H1 (cell line): ENCODE measurements around the gene MAML3. TPM values are rescaled to one million over a fixed set of nuclear protein-coding genes. Genes with fewer than 3 reads are reported as not detected.

Experiments
- CTCF ChIA-PET: fragments of 300-600 bp; sonication (Branson Sonifier 250); formaldehyde crosslinking; loops from one replicate; lab custom pipeline; 2021; ENCODE audit not compliant: partially characterized antibody; lab: Charles Lee
- POLR2A ChIA-PET: fragments of 300-600 bp; sonication (Branson Sonifier 250); formaldehyde crosslinking; loops from one replicate; lab custom pipeline; 2021; ENCODE audit warnings: inconsistent platforms; ENCODE audit not compliant: partially characterized antibody; lab: Charles Lee
- DNase-seq, 2 experiments: peaks; one replicate each; pipeline versions ENCODE4 v3.0.0 to v3.0.0-alpha.2; 2010 to 2022; ENCODE audit warnings: low spot score in 2 of 2, low read depth in 1 of 2, mixed read lengths in 1 of 2
- FAIRE-seq: peaks from 2 replicates; lab custom pipeline; 2011; peaks lifted over from hg19 to GRCh38; lab: Jason Lieb, UNC
- H2AFZ ChIP-seq: 2 replicates; pipeline ENCODE4 v1.8.1; 2012; ENCODE audit warnings: low read length, inconsistent platforms
- H2AK5ac ChIP-seq: 2 replicates; pipeline ENCODE4 v1.6.1; 2013; ENCODE audit warnings: low read depth, low read length
- H2BK120ac ChIP-seq: replicated peaks from 2 replicates; pipeline ENCODE3; 2013; ENCODE audit warnings: low read depth, low read length, inconsistent platforms
- H2BK12ac ChIP-seq: 2 replicates; pipeline ENCODE4 v1.6.1; 2013; ENCODE audit warnings: low read depth, low read length
- H2BK15ac ChIP-seq: 2 replicates; pipeline ENCODE4 v1.6.1; 2013; ENCODE audit warnings: low read length
- H2BK20ac ChIP-seq: 2 replicates; pipeline ENCODE4 v1.6.1; 2013; ENCODE audit warnings: low read length
- H2BK5ac ChIP-seq: 2 replicates; pipeline ENCODE4 v1.6.1; 2013; ENCODE audit warnings: low read depth, low read length
- H3K14ac ChIP-seq: 2 replicates; pipeline ENCODE4 v1.6.1; 2013; ENCODE audit warnings: inconsistent platforms; ENCODE audit not compliant: insufficient read length
- H3K18ac ChIP-seq: 2 replicates; pipeline ENCODE4 v1.6.1; 2013; ENCODE audit warnings: low read length; ENCODE audit errors: extremely low read depth
- H3K23ac ChIP-seq: 2 replicates; pipeline ENCODE4 v1.6.1; 2013; ENCODE audit warnings: inconsistent platforms; ENCODE audit not compliant: insufficient read length
- H3K23me2 ChIP-seq: 2 replicates; pipeline ENCODE4 v1.6.1; 2013; ENCODE audit warnings: low read depth, low read length
- H3K27ac ChIP-seq: 2 replicates; pipeline ENCODE4 v1.6.1; 2011; ENCODE audit warnings: low read depth, low read length, inconsistent platforms
- H3K27me3 ChIP-seq, 4 experiments: replicated peaks in 1 of 4; 1 replicate in 1 of 4; 2 replicates in 3 of 4; pipeline versions ENCODE4 v1.6.1 to v1.8.1; 2011 to 2013; ENCODE audit warnings: low read length in 3 of 4, mild to moderate bottlenecking in 3 of 4, inconsistent platforms in 2 of 4, mixed read lengths in 2 of 4, moderate library complexity in 1 of 4; ENCODE audit not compliant: control insufficient read depth in 3 of 4, insufficient read depth in 3 of 4; ENCODE audit errors: extremely low read depth in 1 of 4
- H3K36me3 ChIP-seq, 4 experiments: 2 replicates each; pipeline versions ENCODE4 v1.6.1 to v1.8.1; 2011 to 2013; ENCODE audit warnings: mild to moderate bottlenecking in 4 of 4, low read length in 3 of 4, moderate library complexity in 2 of 4, control low read depth in 1 of 4, inconsistent platforms in 1 of 4; ENCODE audit not compliant: insufficient read depth in 4 of 4, control insufficient read depth in 2 of 4
- H3K4ac ChIP-seq: replicated peaks from 2 replicates; pipeline ENCODE3; 2013; ENCODE audit warnings: low read length, low read depth, mixed read lengths, inconsistent platforms; ENCODE audit not compliant: insufficient read length
- H3K4me1 ChIP-seq, 4 experiments: replicated peaks in 1 of 4; 1 replicate in 1 of 4; 2 replicates in 3 of 4; pipeline versions ENCODE4 v1.6.1 to v1.8.1; 2011 to 2013; ENCODE audit warnings: low read length in 3 of 4, inconsistent platforms in 2 of 4, mixed read lengths in 1 of 4; ENCODE audit not compliant: insufficient read depth in 4 of 4, control insufficient read depth in 3 of 4
- H3K4me2 ChIP-seq, 2 experiments: 2 replicates each; pipeline versions ENCODE4 v1.6.1 to v1.8.1; 2011 to 2013; ENCODE audit warnings: low read depth in 2 of 2, low read length in 2 of 2, control low read depth in 1 of 2, inconsistent platforms in 1 of 2, mild to moderate bottlenecking in 1 of 2; ENCODE audit not compliant: insufficient read depth in 1 of 2
- H3K4me3 ChIP-seq, 4 experiments: fragments of 200-600, 300-600 bp in 1 of 4; sonication (generic), shearing (Covaris generic), sonication (Bioruptor Twin) in 1 of 4; 2 replicates each; pipeline versions ENCODE4 v1.5.1 to v1.8.1; 2011 to 2016; ENCODE audit warnings: low read length in 4 of 4, low read depth in 3 of 4, control low read depth in 2 of 4, inconsistent platforms in 2 of 4, mild to moderate bottlenecking in 2 of 4, mixed read lengths in 1 of 4, moderate library complexity in 1 of 4; ENCODE audit not compliant: insufficient read depth in 2 of 4; ENCODE audit errors: extremely low read depth in 1 of 4
- H3K56ac ChIP-seq: replicated peaks from 2 replicates; pipeline ENCODE3; 2013; ENCODE audit warnings: low read depth, mild to moderate bottlenecking, mixed read lengths, low read length, inconsistent platforms; ENCODE audit not compliant: insufficient read length
- H3K79me1 ChIP-seq: 2 replicates; pipeline ENCODE4 v1.6.1; 2013; ENCODE audit warnings: low read depth, low read length, control low read depth
- H3K79me2 ChIP-seq, 2 experiments: 2 replicates each; pipeline versions ENCODE4 v1.6.1 to v1.8.1; 2012 to 2013; ENCODE audit warnings: low read length in 2 of 2, mild to moderate bottlenecking in 2 of 2, inconsistent platforms in 1 of 2; ENCODE audit not compliant: insufficient read depth in 2 of 2, control insufficient read depth in 1 of 2
- H3K9ac ChIP-seq, 4 experiments: replicated peaks in 1 of 4; 1 replicate in 1 of 4; 2 replicates in 3 of 4; pipeline versions ENCODE4 v1.6.1 to v1.8.1; 2011 to 2013; ENCODE audit warnings: low read depth in 3 of 4, low read length in 3 of 4, control low read depth in 2 of 4, mild to moderate bottlenecking in 2 of 4, moderate library complexity in 2 of 4, inconsistent platforms in 1 of 4; ENCODE audit errors: extremely low read depth in 1 of 4
- H3K9me3 ChIP-seq, 2 experiments: 2 replicates each; pipeline versions ENCODE4 v1.6.1 to v1.8.1; 2012 to 2013; ENCODE audit warnings: mild to moderate bottlenecking in 2 of 2, moderate library complexity in 2 of 2, control low read depth in 1 of 2, inconsistent platforms in 1 of 2, low read depth in 1 of 2, low read length in 1 of 2, mixed read lengths in 1 of 2; ENCODE audit not compliant: insufficient read depth in 2 of 2
- H4K20me1 ChIP-seq, 2 experiments: replicated peaks in 1 of 2; 2 replicates each; pipeline versions ENCODE3 to v1.8.1; 2011 to 2013; ENCODE audit warnings: inconsistent platforms in 2 of 2, low read length in 2 of 2, mild to moderate bottlenecking in 1 of 2; ENCODE audit not compliant: insufficient read depth in 2 of 2, control insufficient read depth in 1 of 2
- H4K5ac ChIP-seq: 2 replicates; pipeline ENCODE4 v1.6.1; 2013; ENCODE audit warnings: low read length, low read depth, mixed read lengths, inconsistent platforms; ENCODE audit not compliant: insufficient read length
- H4K8ac ChIP-seq: 2 replicates; pipeline ENCODE4 v1.8.0; 2013; ENCODE audit warnings: mild to moderate bottlenecking, moderate library complexity, low read length, inconsistent platforms; ENCODE audit not compliant: insufficient read depth; ENCODE audit errors: extremely low read depth
- H4K91ac ChIP-seq: replicated peaks from 2 replicates; pipeline ENCODE3; 2013; ENCODE audit warnings: low read length, mixed read lengths, inconsistent platforms; ENCODE audit not compliant: insufficient read length
- EP300 ChIP-seq, 2 experiments: IDR thresholded peaks; 1 replicate in 1 of 2; 2 replicates in 1 of 2; pipeline ENCODE4 v1.6.1; 2011 to 2012; ENCODE audit warnings: low read depth in 2 of 2, low read length in 2 of 2, mild to moderate bottlenecking in 2 of 2, borderline replicate concordance in 1 of 2, inconsistent platforms in 1 of 2, moderate library complexity in 1 of 2
- HDAC6 ChIP-seq: IDR thresholded peaks from one replicate; pipeline ENCODE4 v1.7.1; 2012; ENCODE audit warnings: low read depth, mild to moderate bottlenecking, inconsistent platforms, low read length, moderate library complexity
- POU5F1 ChIP-seq: IDR thresholded peaks from 2 replicates; pipeline ENCODE4 v1.6.1; 2011; ENCODE audit warnings: low read depth, mild to moderate bottlenecking, low read length, moderate library complexity
- RAD21 ChIP-seq, 2 experiments: IDR thresholded peaks in 1 of 2; conservative IDR thresholded peaks in 1 of 2; 2 replicates each; pipeline ENCODE4 v1.6.1; 2011; ENCODE audit warnings: low read depth in 2 of 2, low read length in 2 of 2, improper control_type of control experiment in 1 of 2, inconsistent platforms in 1 of 2, mild to moderate bottlenecking in 1 of 2, moderate library complexity in 1 of 2
- SIX5 ChIP-seq: IDR thresholded peaks from 2 replicates; pipeline ENCODE4 v1.6.1; 2011; ENCODE audit warnings: mild to moderate bottlenecking, low read depth, low read length
- SP2 ChIP-seq: IDR thresholded peaks from 2 replicates; pipeline ENCODE4 v1.6.1; 2012; ENCODE audit warnings: mild to moderate bottlenecking, low read length, inconsistent platforms
- YY1 ChIP-seq: IDR thresholded peaks from 2 replicates; pipeline ENCODE4 v1.6.1; 2011; ENCODE audit warnings: low read depth, mild to moderate bottlenecking, low read length
- WGBS, 2 experiments: shearing (Covaris generic) in 1 of 2; methylation state at CpG; one replicate each; pipeline versions ENCODE4 v1.1.6 to v1.1.7; 2013 to 2015; ENCODE audit warnings: low lambda C conversion rate in 2 of 2, mixed read lengths in 2 of 2, inconsistent platforms in 1 of 2, low coverage in 1 of 2, missing lambda C conversion rate in 1 of 2; ENCODE audit not compliant: insufficient replicate concordance in 2 of 2, insufficient coverage in 1 of 2, insufficient read length in 1 of 2; ENCODE audit errors: extremely low coverage in 1 of 2, missing lambda C conversion rate in 1 of 2; 5-methylcytosine and 5-hydroxymethylcytosine counted together
- polyA plus RNA-seq, 7 experiments: library from polyadenylated mRNA; depleted of rRNA in 3 of 7; stranded (reverse) in 5 of 7; unstranded in 2 of 7; fragments of >200 nt in 5 of 7; fragments of 200-250 nt in 2 of 7; gene quantifications; 1 replicate in 5 of 7; 2 replicates in 1 of 7; 4 replicates in 1 of 7; pipeline versions ENCODE4 v1.2.1 to v1.2.3, GENCODE V29; 2011 to 2013; ENCODE audit warnings: missing spikeins in 2 of 7, mixed read lengths in 2 of 7
- total RNA-seq: library from RNA; stranded (reverse); fragmentation: NEBNext Ultra II Directional; extraction: Animal tissue kit (Norgen Biotek cat#: 25700); gene quantifications from 2 replicates; pipeline ENCODE4 v1.2.1, GENCODE V29; 2021

MAML3 gene
- total and polyA plus RNA-seq, 2 of the 8 experiments (the other 6 are each of a cell fraction or from before 2014, with no cell fraction given), result 2.1 to 5.7 TPM

GRCh38 chr4:139823345-139823744 lies 330.6 kb downstream of the MAML3 start:
- WGBS, 2 experiments, result 85% methylated on average over 4 of the region's 4 CpGs; no CpG with 5 or more reads in 1 of the 2 experiments

More at GRCh38 chr4:139823345-139823744, 330.6 kb downstream of the MAML3 start:
- no peak overlapping the region for H2BK120ac ChIP-seq
- no peaks in the 10 kb centered on the region for H3K23me2 ChIP-seq
- H3K27ac ChIP-seq, result no peak overlapping the region
- peak overlapping the region; percentile 94 for H2BK12ac ChIP-seq
- DNase-seq (no peak), FAIRE-seq (no peak)
- no peak overlapping the region for H3K9ac ChIP-seq
- H3K4me1 ChIP-seq, result peaks cover 4 to 29% (median 27%) of the 10 kb centered on the region in 4 experiments
- H2AK5ac ChIP-seq, result no peak overlapping the region
- no peak overlapping the region for H2AFZ ChIP-seq
- no peak overlapping the region for H4K8ac ChIP-seq
- no peak overlapping the region for H3K56ac ChIP-seq
- no peaks in the 10 kb centered on the region for H3K27me3 ChIP-seq
- H4K5ac ChIP-seq, result no peak overlapping the region
- no peak overlapping the region for H3K14ac ChIP-seq
- ChIA-PET POLR2A (interaction anchor here (1.6 kb wide), 1 partner anchor 9 kb away, joined by 3 read pairs; no protein-coding TSS in a partner anchor), CTCF (interaction anchor here (1.3 to 1.6 kb wide), 3 partner anchors 10 to 54 kb away, joined by 3 to 9 read pairs (median 5); no protein-coding TSS in a partner anchor)
- H4K20me1 ChIP-seq, result no peaks in the 10 kb centered on the region
- no peak overlapping the region for H3K4me2 ChIP-seq
- no peak overlapping the region for H3K4me3 ChIP-seq
- peak overlapping the region; percentile 6 for H4K91ac ChIP-seq
- no peaks in the 10 kb centered on the region for H3K36me3 ChIP-seq
- no peak overlapping the region for H2BK5ac ChIP-seq
- peak overlapping the region; percentile 0; the same call in 1 of the 2 replicates for H3K18ac ChIP-seq
- H2BK15ac ChIP-seq, result peak overlapping the region; percentile 47; the same call in 1 of the 2 replicates
- no peak overlapping the region for H3K4ac ChIP-seq
- H3K9me3 ChIP-seq, result peaks cover 4 to 5% of the 10 kb centered on the region in 2 experiments; a peak in 1 of 4 replicates
- H2BK20ac ChIP-seq, result peak overlapping the region; percentile 4; the same call in 1 of the 2 replicates
- 0 out of 2 replicates have a peak, but pooled peaks cover 2% of the 10 kb centered on the region for H3K79me1 ChIP-seq
- no peak for TF ChIP-seq POU5F1
- no peak for TF ChIP-seq HDAC6
- TF ChIP-seq SIX5, result no peak
- TF ChIP-seq RAD21 (IDR thresholded peaks at IDR 0.05 in 1 of 2, conservative IDR thresholded peaks at IDR 0.05 in 1 of 2; ENCODE audit: low read depth in 2 of 2, low read length in 2 of 2), result no peak
- TF ChIP-seq EP300 (IDR thresholded peaks at IDR 0.05; ENCODE audit: borderline replicate concordance in 1 of 2, low read depth in 2 of 2, low read length in 2 of 2), result no peak
- no peak for TF ChIP-seq YY1
- TF ChIP-seq SP2, result no peak
- TF ChIP-seq, all 59 proteins: peak for 0
- H3K79me2 ChIP-seq, result no peaks in the 10 kb centered on the region
- no peak overlapping the region for H3K23ac ChIP-seq
